Activated naive CD8-positive, alpha-beta T cell treated with anti-CD3 and anti-CD28 coated beads, Interleukin-2, amount 10 ng/mL, durations not matched to agents 7 days and 5 days (primary cell): Measurements from ENCODE around the gene UBL4B. TPM values are rescaled to one million over a fixed set of nuclear protein-coding genes. Genes with fewer than 3 reads are reported as not detected.

ENCODE experiments used
- ATAC-seq: fragments of 150-1000 bp; cut with Tn5 transposase; one replicate; pipeline ENCODE4 v1.10.0; 2021; ENCODE audit warnings: low read depth, moderate library complexity
- POLR2A ChIA-PET: fragments of 350-600 bp; sonication (Branson Sonifier 250); formaldehyde crosslinking; loops from one replicate; lab custom pipeline; 2021; ENCODE audit warnings: antibody characterized with exemption; lab: Charles Lee
- DNase-seq: peaks from one replicate; pipeline ENCODE4 v3.0.0; 2021
- H3K27ac Mint-ChIP-seq: one replicate; pipeline ENCODE4 v1.8.0; 2022; ENCODE audit warnings: mild to moderate bottlenecking, mixed read lengths
- H3K27me3 Mint-ChIP-seq: one replicate; pipeline ENCODE4 v1.8.0; 2022; ENCODE audit warnings: mild to moderate bottlenecking, moderate library complexity, mixed read lengths
- H3K36me3 Mint-ChIP-seq: one replicate; pipeline ENCODE4 v1.8.0; 2021; ENCODE audit warnings: mild to moderate bottlenecking, mixed read lengths
- H3K4me1 Mint-ChIP-seq: one replicate; pipeline ENCODE4 v1.8.0; 2021; ENCODE audit warnings: mixed read lengths
- H3K4me3 Mint-ChIP-seq: one replicate; pipeline ENCODE4 v1.8.0; 2022; ENCODE audit warnings: mild to moderate bottlenecking, moderate library complexity, mixed read lengths
- H3K9me3 Mint-ChIP-seq: one replicate; pipeline ENCODE4 v1.8.0; 2021; ENCODE audit warnings: mixed read lengths
- total RNA-seq, 2 experiments: library from RNA; stranded (reverse); gene quantifications; one replicate each; pipeline ENCODE4 v1.2.3, GENCODE V29; 2021

UBL4B gene
- total RNA-seq, 2 experiments from 2014 or later, result not detected

DNA sequence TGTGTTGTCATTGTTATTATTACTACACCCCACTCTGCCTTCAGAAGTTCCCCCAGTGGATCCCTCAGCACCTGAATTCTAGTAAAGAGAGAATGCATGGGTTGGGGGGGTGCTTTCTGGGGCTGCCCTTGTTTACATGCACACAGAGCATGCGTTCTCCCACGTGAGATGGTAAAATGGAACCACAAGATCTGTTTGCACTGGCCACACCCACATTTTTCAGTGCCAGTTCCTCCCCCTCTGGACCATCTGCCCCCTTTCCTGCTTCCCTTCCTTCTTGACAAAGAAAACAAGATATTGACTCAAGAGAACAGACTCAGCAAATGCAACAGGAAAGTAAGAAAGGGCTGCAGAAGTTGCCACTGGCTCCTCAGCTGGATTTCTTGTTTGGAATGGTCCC lies 46.9 kb downstream of the UBL4B start:
- Mint-ChIP-seq H3K9me3 (peaks cover 1% of the 10 kb centered on the region), H3K27me3 (peaks cover 25% of the 10 kb centered on the region), H3K4me3 (no peak overlapping the region), H3K27ac (no peak overlapping the region), H3K36me3 (no peaks in the 10 kb centered on the region), H3K4me1 (peaks cover 9% of the 10 kb centered on the region)
- DNase-seq (no peak), ATAC-seq (no peak)
- POLR2A ChIA-PET, result no interaction called here

DNA sequence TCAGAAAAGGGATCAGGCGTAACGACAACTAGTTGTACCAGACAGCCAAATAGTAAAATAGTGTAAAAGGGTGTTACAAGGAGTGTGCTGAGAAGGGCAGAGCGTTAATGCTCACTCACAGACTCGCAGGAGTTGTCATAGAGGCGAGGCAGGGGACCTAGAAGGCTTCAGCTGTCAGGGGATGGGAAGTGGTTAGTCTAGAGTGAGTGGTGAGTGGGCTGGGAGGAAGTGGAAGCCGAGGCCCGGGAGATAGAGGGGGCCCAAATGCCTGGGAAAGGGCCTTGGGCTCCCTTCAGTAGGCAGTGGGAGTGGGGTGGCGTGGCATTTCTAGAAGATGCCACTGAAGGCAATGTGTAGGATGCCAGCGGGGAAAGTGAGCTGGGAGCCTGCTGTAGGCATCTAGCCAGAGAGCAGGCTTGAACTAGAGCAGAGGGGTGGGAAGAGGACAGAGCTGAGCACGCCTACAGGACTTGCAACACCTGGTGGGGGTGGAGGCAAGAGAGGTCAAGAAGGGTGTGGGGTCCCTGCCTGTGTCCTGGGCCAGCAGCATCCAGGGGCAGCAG lies 48.4 kb downstream of the UBL4B start:
- DNase-seq, result no peak
- Mint-ChIP-seq H3K27me3 (peaks cover 16% of the 10 kb centered on the region), H3K4me1 (peaks cover 9% of the 10 kb centered on the region), H3K4me3 (no peak overlapping the region), H3K36me3 (no peaks in the 10 kb centered on the region), H3K9me3 (peaks cover 1% of the 10 kb centered on the region), H3K27ac (no peak overlapping the region)
- no peak for ATAC-seq
- POLR2A ChIA-PET, result no interaction called here

DNA sequence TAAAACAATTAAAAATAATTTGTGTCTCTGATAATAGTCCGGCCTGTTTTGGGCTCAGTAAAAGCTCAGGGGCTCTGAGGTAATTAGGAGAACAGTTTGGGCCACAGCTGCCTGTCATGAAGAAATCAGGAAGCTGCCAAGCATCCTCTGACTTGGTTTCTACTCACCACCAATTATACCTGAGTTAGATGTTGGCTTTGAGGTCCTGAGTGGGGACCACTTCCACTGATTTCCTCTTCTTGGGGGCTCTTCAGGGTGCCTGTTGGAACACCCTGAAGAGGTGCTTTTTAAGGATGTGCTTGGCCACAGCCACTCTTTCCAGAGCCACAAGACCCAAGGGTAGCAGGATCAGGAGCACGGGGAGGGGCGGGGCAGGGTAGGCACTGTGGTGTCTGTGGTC lies 48.9 kb downstream of the UBL4B start:
- POLR2A ChIA-PET, result no interaction called here
- Mint-ChIP-seq H3K27ac (no peak overlapping the region), H3K27me3 (peaks cover 11% of the 10 kb centered on the region), H3K9me3 (peaks cover 1% of the 10 kb centered on the region), H3K36me3 (no peaks in the 10 kb centered on the region), H3K4me1 (peaks cover 9% of the 10 kb centered on the region), H3K4me3 (no peak overlapping the region)
- ATAC-seq (no peak), DNase-seq (no peak)

DNA sequence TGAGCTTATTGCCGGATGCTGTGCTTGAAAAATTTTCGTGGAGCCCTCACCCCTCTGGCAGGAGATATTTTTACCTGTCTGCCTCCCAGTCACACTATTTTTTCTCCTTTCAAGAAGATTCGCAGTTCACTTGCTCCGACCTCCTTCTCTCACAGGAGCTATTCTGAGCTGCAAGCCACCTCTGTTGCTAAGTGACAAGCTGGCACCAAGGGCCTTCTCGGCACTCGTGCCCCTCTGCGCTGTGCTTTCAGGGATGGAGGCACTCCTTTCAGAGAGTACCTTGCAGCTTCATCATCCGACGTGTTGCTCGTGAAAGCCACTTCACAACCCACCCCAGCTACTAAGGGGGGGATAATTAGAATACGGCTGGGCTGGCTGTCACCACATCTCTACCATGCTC lies 49.6 kb downstream of the UBL4B start:
- Mint-ChIP-seq H3K9me3 (peaks cover 1% of the 10 kb centered on the region), H3K4me3 (no peak overlapping the region), H3K4me1 (peaks cover 9% of the 10 kb centered on the region), H3K36me3 (no peaks in the 10 kb centered on the region), H3K27me3 (peaks cover 7% of the 10 kb centered on the region), H3K27ac (no peak overlapping the region)
- ATAC-seq (no peak), DNase-seq (no peak)
- POLR2A ChIA-PET, result no interaction called here

Other genes with a start within 250 kb of the UBL4B start
- 10 to 100 TPM; 42.7 to 45.1 TPM for gene CSF1, start 201.6 kb upstream of the UBL4B start, total RNA-seq
- gene AHCYL1, start 127.7 kb upstream of the UBL4B start, total RNA-seq, result 10 to 100 TPM; 53.6 to 55.4 TPM
- gene STRIP1, start 77.8 kb upstream of the UBL4B start, total RNA-seq, result 10 to 100 TPM; 47.5 to 49.1 TPM
- gene ALX3, start 41.8 kb upstream of the UBL4B start, total RNA-seq, result not detected
- not detected for gene SLC6A17, start 38.1 kb downstream of the UBL4B start, total RNA-seq
- gene KCNC4, start 97.9 kb downstream of the UBL4B start, total RNA-seq, result 1 to 10 TPM; 8.9 to 9.0 TPM
- gene RBM15, start 226.9 kb downstream of the UBL4B start, total RNA-seq, result 10 to 100 TPM; 80.3 to 80.6 TPM